GM18498 (cell line): ENCODE results near the gene WDR26.
"Not testable (repeated sequence)": the region's sequence is repeated elsewhere in the genome, so short reads cannot be mapped to it uniquely, and the experiment has no call there.

Source experiments
- ATAC-seq: cut with Tn5 transposase; IDR thresholded peaks from one replicate; pipeline ENCODE4 v1.9.1; 2021; ENCODE audit warnings: mild to moderate bottlenecking, moderate library complexity; ENCODE audit not compliant: unreplicated experiment

Gene WDR26

GRCh38 chr1:224434691-224435317, at the start of gene WDR26:
Gene WDR26, minus strand, starts transcription at chr1:224434797.
- ATAC-seq = peak; percentile 86

- ATAC-seq = not testable (repeated sequence)
These were observed 48.6 kb upstream of the WDR26 start for GRCh38 chr1:224483206-224483605.

GRCh38 chr1:224482619-224483018, 48.0 kb upstream of the WDR26 start:
- no peak for ATAC-seq

- ATAC-seq = no peak
These were observed 47.0 kb upstream of the WDR26 start for GRCh38 chr1:224481601-224482000.

- not testable (repeated sequence) for ATAC-seq
These were observed 46.4 kb upstream of the WDR26 start for GRCh38 chr1:224480888-224481459.

- not testable (repeated sequence) for ATAC-seq
These were observed 45.6 kb upstream of the WDR26 start for GRCh38 chr1:224480200-224480599.

- ATAC-seq = no peak
These were observed 38.2 kb upstream of the WDR26 start for GRCh38 chr1:224472806-224473205.

- no peak for ATAC-seq
These were observed 31.6 kb upstream of the WDR26 start for GRCh38 chr1:224466154-224466553.

- no peak for ATAC-seq
These were observed 25.4 kb upstream of the WDR26 start for GRCh38 chr1:224459966-224460365.

GRCh38 chr1:224458996-224459395, 24.4 kb upstream of the WDR26 start:
- ATAC-seq = no peak

- no peak for ATAC-seq
These were observed 23.7 kb upstream of the WDR26 start for GRCh38 chr1:224458296-224458695.

GRCh38 chr1:224457782-224458144, 23.2 kb upstream of the WDR26 start:
- no peak for ATAC-seq

- no peak for ATAC-seq
These were observed 22.0 kb upstream of the WDR26 start for GRCh38 chr1:224456637-224456953.

- no peak for ATAC-seq
These were observed 19.9 kb upstream of the WDR26 start for GRCh38 chr1:224454402-224455055.

GRCh38 chr1:224450561-224451350, 16.2 kb upstream of the WDR26 start:
- no peak for ATAC-seq

GRCh38 chr1:224450159-224450558, 15.6 kb upstream of the WDR26 start:
- ATAC-seq = no peak

GRCh38 chr1:224448453-224449017, 13.9 kb upstream of the WDR26 start:
- ATAC-seq = no peak

- no peak for ATAC-seq
These were observed 13.4 kb upstream of the WDR26 start for GRCh38 chr1:224447971-224448370.

GRCh38 chr1:224447251-224447650, 12.7 kb upstream of the WDR26 start:
- ATAC-seq = no peak

GRCh38 chr1:224438989-224439388, 4.4 kb upstream of the WDR26 start:
- no peak for ATAC-seq

GRCh38 chr1:224435999-224436398, 1.4 kb upstream of the WDR26 start:
- no peak for ATAC-seq
